ENCODE results near the gene RUVBL1. TPM values are rescaled to one million over a fixed set of nuclear protein-coding genes. Genes with fewer than 3 reads are reported as not detected.

Gene RUVBL1
- total RNA-seq, 6 experiments from 2014 or later, result 61.2 to 75.4 (median 69.2) TPM

DNA sequence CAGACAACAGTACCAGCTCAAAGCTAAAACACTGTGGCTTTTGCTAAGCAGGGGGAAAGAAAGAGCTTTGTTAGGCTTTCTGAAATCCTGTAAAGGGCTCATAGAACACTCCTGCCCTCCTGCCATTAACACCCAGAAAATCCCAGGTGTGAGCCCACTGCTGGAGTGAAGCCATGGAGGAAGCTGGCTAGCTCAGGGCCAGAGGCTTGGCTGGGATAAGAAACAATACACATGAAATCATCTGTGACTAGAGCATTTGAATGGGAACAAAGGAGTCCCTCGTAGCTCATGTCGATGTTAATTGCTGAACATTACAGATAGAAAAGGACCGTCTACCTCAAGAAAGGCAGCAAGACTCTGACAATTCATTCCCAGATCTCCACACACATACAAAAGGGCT is 23.5 kb downstream of the RUVBL1 start:
- H3K9me3 Mint-ChIP-seq, result no peaks in the 10 kb centered on the region
- TF ChIP-seq, protein P1, sequence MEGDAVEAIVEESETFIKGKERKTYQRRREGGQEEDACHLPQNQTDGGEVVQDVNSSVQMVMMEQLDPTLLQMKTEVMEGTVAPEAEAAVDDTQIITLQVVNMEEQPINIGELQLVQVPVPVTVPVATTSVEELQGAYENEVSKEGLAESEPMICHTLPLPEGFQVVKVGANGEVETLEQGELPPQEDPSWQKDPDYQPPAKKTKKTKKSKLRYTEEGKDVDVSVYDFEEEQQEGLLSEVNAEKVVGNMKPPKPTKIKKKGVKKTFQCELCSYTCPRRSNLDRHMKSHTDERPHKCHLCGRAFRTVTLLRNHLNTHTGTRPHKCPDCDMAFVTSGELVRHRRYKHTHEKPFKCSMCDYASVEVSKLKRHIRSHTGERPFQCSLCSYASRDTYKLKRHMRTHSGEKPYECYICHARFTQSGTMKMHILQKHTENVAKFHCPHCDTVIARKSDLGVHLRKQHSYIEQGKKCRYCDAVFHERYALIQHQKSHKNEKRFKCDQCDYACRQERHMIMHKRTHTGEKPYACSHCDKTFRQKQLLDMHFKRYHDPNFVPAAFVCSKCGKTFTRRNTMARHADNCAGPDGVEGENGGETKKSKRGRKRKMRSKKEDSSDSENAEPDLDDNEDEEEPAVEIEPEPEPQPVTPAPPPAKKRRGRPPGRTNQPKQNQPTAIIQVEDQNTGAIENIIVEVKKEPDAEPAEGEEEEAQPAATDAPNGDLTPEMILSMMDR (IDR thresholded peaks at IDR 0.05), result no peak
- no peaks in the 10 kb centered on the region; the same call in 1 of the 2 replicates for H3K27me3 Mint-ChIP-seq (ENCODE audit: insufficient read depth)
- H3K27ac Mint-ChIP-seq, result no peak overlapping the region
- no peak for DNase-seq
- H3K4me1 Mint-ChIP-seq (ENCODE audit: low read depth), result peaks cover 17% of the 10 kb centered on the region
- no peak overlapping the region for H3K4me3 Mint-ChIP-seq
- H3K36me3 Mint-ChIP-seq (ENCODE audit: low read depth), result peaks cover 34% of the 10 kb centered on the region

DNA sequence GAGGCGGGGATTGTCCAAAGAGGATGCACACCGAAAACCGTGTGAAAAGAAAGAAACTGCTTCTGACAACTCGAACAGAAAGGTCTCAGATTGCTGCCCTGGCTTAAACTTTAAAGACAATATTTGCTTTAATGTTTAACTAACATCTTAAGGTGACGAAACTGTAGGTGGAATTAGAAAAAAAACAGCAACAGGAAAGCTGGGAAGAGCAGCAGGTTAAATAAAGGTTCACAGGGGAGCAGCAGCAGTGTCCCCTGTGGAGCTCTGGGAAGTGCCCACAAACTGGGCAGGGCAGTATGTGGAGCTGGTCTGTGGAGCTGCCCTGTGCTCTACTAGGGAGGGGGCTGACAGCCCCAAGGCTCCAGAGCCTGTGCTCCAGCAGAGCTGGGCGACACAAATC is 25.4 kb downstream of the RUVBL1 start:
- no peak overlapping the region for H3K27ac Mint-ChIP-seq
- no peaks in the 10 kb centered on the region; the same call in 1 of the 2 replicates for H3K27me3 Mint-ChIP-seq (ENCODE audit: insufficient read depth)
- peaks cover 26% of the 10 kb centered on the region for H3K36me3 Mint-ChIP-seq (ENCODE audit: low read depth)
- peaks cover 31% of the 10 kb centered on the region for H3K4me1 Mint-ChIP-seq (ENCODE audit: low read depth)
- no peak overlapping the region for H3K4me3 Mint-ChIP-seq
- TF ChIP-seq, protein P1 (IDR thresholded peaks at IDR 0.05), result no peak
- no peak for DNase-seq
- no peaks in the 10 kb centered on the region for H3K9me3 Mint-ChIP-seq

DNA sequence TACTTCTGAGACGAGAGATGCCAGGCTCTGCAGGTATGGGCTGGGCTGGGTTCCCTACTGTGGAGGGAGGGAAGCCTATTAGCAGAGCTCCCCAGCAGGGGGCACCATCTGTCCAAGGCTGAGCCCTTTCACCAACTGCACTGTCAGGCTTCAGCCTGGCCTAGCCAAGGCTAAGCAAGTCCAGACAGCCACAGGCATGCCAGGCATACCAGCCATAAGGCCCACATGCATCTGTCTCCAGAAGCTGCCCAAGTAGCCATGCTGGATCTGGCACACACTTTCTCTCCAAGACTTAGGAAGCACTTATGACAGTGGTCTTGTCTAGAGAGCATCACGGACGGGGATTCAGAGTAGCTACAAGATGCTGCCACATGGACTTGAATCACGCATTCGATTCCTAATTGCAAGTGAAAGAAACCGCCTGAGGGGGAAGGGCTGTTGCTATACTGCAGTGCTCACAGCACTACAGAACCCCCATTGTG is 28.3 kb downstream of the RUVBL1 start:
- TF ChIP-seq, protein P1 (IDR thresholded peaks at IDR 0.05), result peak; percentile 94
- H3K9me3 Mint-ChIP-seq, result no peaks in the 10 kb centered on the region
- H3K27ac Mint-ChIP-seq, result peak overlapping the region; percentile 37; the same call in 1 of the 2 replicates
- H3K4me1 Mint-ChIP-seq (ENCODE audit: low read depth), result peaks cover 49% of the 10 kb centered on the region
- H3K36me3 Mint-ChIP-seq (ENCODE audit: low read depth), result peaks cover 21% of the 10 kb centered on the region
- H3K27me3 Mint-ChIP-seq (ENCODE audit: insufficient read depth), result no peaks in the 10 kb centered on the region; the same call in 1 of the 2 replicates
- no peak overlapping the region for H3K4me3 Mint-ChIP-seq
- peak; percentile 86 for DNase-seq

DNA sequence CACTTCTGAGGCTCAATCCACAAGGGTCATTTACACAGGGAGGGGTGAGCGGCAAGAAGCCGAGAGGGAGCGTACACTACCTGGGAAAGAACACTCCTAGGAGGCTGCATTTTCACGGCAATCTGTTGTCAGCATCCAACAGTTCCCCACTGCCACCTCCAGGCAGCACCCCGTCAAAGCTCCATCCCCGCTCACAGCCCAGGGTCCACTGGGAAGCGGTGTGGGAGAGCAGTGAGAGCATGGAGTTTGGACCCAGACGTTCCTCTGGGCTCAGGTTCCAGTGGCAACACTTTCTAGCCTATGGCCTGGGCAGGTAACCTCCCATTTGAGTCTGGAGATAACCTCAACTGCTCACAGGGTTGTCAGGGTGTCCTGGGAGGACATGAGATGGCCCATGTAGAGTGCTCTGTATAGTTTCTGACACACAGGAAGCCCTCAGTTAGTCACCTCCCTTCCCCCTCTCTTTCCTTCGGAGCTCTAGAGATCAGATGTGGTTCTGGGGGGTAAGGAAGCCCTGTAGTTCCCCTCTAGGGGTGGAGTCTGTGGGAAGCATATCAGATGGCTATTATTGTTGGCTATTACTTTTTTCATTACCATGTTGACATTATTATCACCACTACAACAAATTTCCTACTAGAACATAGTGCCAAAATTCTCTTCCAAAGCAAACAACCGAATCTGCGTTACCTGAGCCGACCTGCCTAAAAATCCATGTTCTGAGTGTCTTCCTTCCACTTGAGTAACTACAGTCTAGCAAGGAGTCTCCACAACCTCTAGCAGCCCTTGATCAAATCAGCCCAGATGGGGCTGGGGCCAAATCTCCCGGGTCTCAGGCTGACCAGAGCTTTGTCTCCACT is 29.1 kb downstream of the RUVBL1 start:
- TF ChIP-seq, protein P1 (IDR thresholded peaks at IDR 0.05), result no peak
- Mint-ChIP-seq H3K36me3 (ENCODE audit: low read depth) (peaks cover 20% of the 10 kb centered on the region), H3K4me3 (peak overlapping the region; percentile 0; the same call in 1 of the 2 replicates), H3K27ac (peak overlapping the region; percentile 13), H3K9me3 (no peaks in the 10 kb centered on the region), H3K27me3 (ENCODE audit: insufficient read depth) (no peaks in the 10 kb centered on the region; the same call in 1 of the 2 replicates), H3K4me1 (ENCODE audit: low read depth) (peaks cover 48% of the 10 kb centered on the region)
- no peak for DNase-seq

- TF ChIP-seq, protein P1 (IDR thresholded peaks at IDR 0.05), result no peak
- Mint-ChIP-seq H3K36me3 (ENCODE audit: low read depth) (peaks cover 15% of the 10 kb centered on the region), H3K4me3 (no peak overlapping the region), H3K27me3 (ENCODE audit: insufficient read depth) (no peaks in the 10 kb centered on the region), H3K9me3 (no peaks in the 10 kb centered on the region), H3K27ac (peak overlapping the region; percentile 56), H3K4me1 (ENCODE audit: low read depth) (peaks cover 41% of the 10 kb centered on the region)
- DNase-seq, result peak; percentile 30
Measured at GRCh38 chr3:128091586-128091985, 32.0 kb downstream of the RUVBL1 start.
